HepG2 (cell line): ENCODE data around the gene C16orf86. TPM values are rescaled to one million over a fixed set of nuclear protein-coding genes. Genes with fewer than 3 reads are reported as not detected.

Source experiments
- ATAC-seq: fragments of 200-7000 bp; cut with Tn5 transposase; 3 replicates; pipeline ENCODE4 v1.9.1; 2020; ENCODE audit warnings: mild to moderate bottlenecking, moderate library complexity
- BruUV-seq: library from RNA; stranded (reverse); fragments of 400-500 nt; replicated peaks from 2 replicates; lab custom pipeline; 2021; lab: Mats Ljungman, UMichigan
- CTCF ChIA-PET: fragments of 300-600 bp; formaldehyde crosslinking; extraction: SDS; loops from one replicate; lab custom pipeline; 2021; ENCODE audit warnings: low total read pairs, inconsistent platforms, low intra/inter-chr PET ratio; lab: Yijun Ruan, JAX
- POLR2A ChIA-PET: fragments of 350-600 bp; sonication (Branson Sonifier 250); formaldehyde crosslinking; loops from one replicate; lab custom pipeline; 2020; ENCODE audit warnings: antibody characterized with exemption, inconsistent platforms; lab: Yijun Ruan, JAX
- DNase-seq: peaks from one replicate; pipeline ENCODE4 v3.0.0-alpha.2; 2015; ENCODE audit warnings: low spot score
- FAIRE-seq: peaks from 3 replicates; lab custom pipeline; 2011; peaks lifted over from hg19 to GRCh38; lab: Jason Lieb, UNC
- H2AFZ ChIP-seq: one replicate; pipeline ENCODE4 v1.6.1; 2011; ENCODE audit warnings: low read length, inconsistent platforms
- H3K27ac ChIP-seq: fragments of 300-600 bp; 3 replicates; pipeline ENCODE4 v1.8.0; 2011; ENCODE audit warnings: mixed run types, mild to moderate bottlenecking, mixed read lengths, low read length, inconsistent platforms; ENCODE audit not compliant: insufficient read depth; ENCODE audit errors: extremely low read length
- H3K27me3 ChIP-seq, 2 experiments: fragments of 200-600 bp in 1 of 2; 2 replicates in 1 of 2; 3 replicates in 1 of 2; pipeline versions ENCODE4 v1.6.0 to v1.8.0; 2011; ENCODE audit warnings: low read length in 2 of 2, mild to moderate bottlenecking in 2 of 2, moderate library complexity in 2 of 2, inconsistent platforms in 1 of 2; ENCODE audit not compliant: insufficient read depth in 2 of 2, control insufficient read depth in 1 of 2
- H3K36me3 ChIP-seq, 2 experiments: fragments of 200-600 bp in 1 of 2; replicated peaks in 1 of 2; 2 replicates in 1 of 2; 3 replicates in 1 of 2; pipeline versions ENCODE4 v1.5.1 to v1.8.0; 2011; ENCODE audit warnings: low read length in 2 of 2, inconsistent platforms in 1 of 2; ENCODE audit not compliant: insufficient read depth in 2 of 2, control insufficient read depth in 1 of 2
- H3K4me1 ChIP-seq: 2 replicates; pipeline ENCODE4 v1.5.1; 2012; ENCODE audit warnings: low read length, inconsistent platforms; ENCODE audit not compliant: insufficient read depth
- H3K4me2 ChIP-seq: 2 replicates; pipeline ENCODE4 v1.6.0; 2011; ENCODE audit warnings: low read depth, low read length, inconsistent platforms
- H3K4me3 ChIP-seq, 3 experiments: fragments of 200-600 bp in 1 of 3; sonication (generic), shearing (Covaris generic) in 1 of 3; replicated peaks in 1 of 3; 2 replicates each; pipeline ENCODE4 v1.5.1; 2011 to 2016; ENCODE audit warnings: low read length in 3 of 3, inconsistent platforms in 2 of 3, low read depth in 2 of 3, mild to moderate bottlenecking in 2 of 3, control low read depth in 1 of 3, mixed read lengths in 1 of 3; ENCODE audit not compliant: insufficient read depth in 1 of 3
- H3K79me2 ChIP-seq: one replicate; pipeline ENCODE4 v1.6.1; 2011; ENCODE audit warnings: low read length, inconsistent platforms; ENCODE audit not compliant: insufficient read depth
- H3K9ac ChIP-seq: 2 replicates; pipeline ENCODE4 v1.6.0; 2011; ENCODE audit warnings: mild to moderate bottlenecking, low read depth, low read length, inconsistent platforms; ENCODE audit not compliant: insufficient read depth
- H3K9me3 ChIP-seq: 2 replicates; pipeline ENCODE4 v1.5.1; 2012; ENCODE audit warnings: mild to moderate bottlenecking, low read length
- H4K20me1 ChIP-seq: 2 replicates; pipeline ENCODE4 v1.6.0; 2011; ENCODE audit warnings: inconsistent platforms, mild to moderate bottlenecking, low read length, moderate library complexity; ENCODE audit not compliant: insufficient read depth
- ELK4 ChIP-seq: sonication (generic); formaldehyde crosslinking; IDR thresholded peaks from 2 replicates; pipeline ENCODE4 v1.9.0; 2021; ENCODE audit warnings: missing genetic modification reagents, borderline replicate concordance
- FOXK1 ChIP-seq: sonication (generic); formaldehyde crosslinking; IDR thresholded peaks from 2 replicates; pipeline ENCODE4 v1.4.0; 2020; ENCODE audit warnings: low read depth, missing genetic modification reagents, borderline replicate concordance
- FOXM1 ChIP-seq: sonication (generic); formaldehyde crosslinking; IDR thresholded peaks from 2 replicates; pipeline ENCODE4 v1.5.0; 2020; ENCODE audit warnings: missing genetic modification reagents
- GATAD2A ChIP-seq: IDR thresholded peaks from 2 replicates; pipeline ENCODE4 v1.6.1; 2016
- HNF1B ChIP-seq: sonication (generic); formaldehyde crosslinking; IDR thresholded peaks from 2 replicates; pipeline ENCODE4 v1.5.1; 2020; ENCODE audit warnings: mild to moderate bottlenecking, moderate library complexity, missing genetic modification reagents
- HNRNPK ChIP-seq: fragments of 200-400 bp; formaldehyde crosslinking; IDR thresholded peaks from 2 replicates; pipeline ENCODE4 v1.6.1; 2018; ENCODE audit warnings: low read length, low read depth, moderate library complexity, mild to moderate bottlenecking; ENCODE audit not compliant: poor library complexity, severe bottlenecking
- HOXA3 ChIP-seq: sonication (generic); formaldehyde crosslinking; IDR thresholded peaks from 2 replicates; pipeline ENCODE4 v1.5.0; 2020; ENCODE audit warnings: missing genetic modification reagents
- KLF12 ChIP-seq: sonication (generic); formaldehyde crosslinking; IDR thresholded peaks from 2 replicates; pipeline ENCODE4 v1.4.0; 2020; ENCODE audit warnings: missing genetic modification reagents, borderline replicate concordance
- NFAT5 ChIP-seq: sonication (generic); formaldehyde crosslinking; IDR thresholded peaks from 2 replicates; pipeline ENCODE4 v1.4.0; 2020; ENCODE audit warnings: missing genetic modification reagents
- NFYB ChIP-seq: sonication (generic); formaldehyde crosslinking; IDR thresholded peaks from 2 replicates; pipeline ENCODE4 v1.4.0; 2020; ENCODE audit warnings: missing genetic modification reagents
- PAWR ChIP-seq: sonication (generic); formaldehyde crosslinking; IDR thresholded peaks from 2 replicates; pipeline ENCODE4 v1.4.0; 2020; ENCODE audit warnings: missing genetic modification reagents, mild to moderate bottlenecking, borderline replicate concordance
- ZBTB8A ChIP-seq: sonication (generic); formaldehyde crosslinking; IDR thresholded peaks from 2 replicates; pipeline ENCODE4 v1.4.0; 2020; ENCODE audit warnings: mild to moderate bottlenecking, low read depth, missing genetic modification reagents, borderline replicate concordance
- ZNF761 ChIP-seq: sonication (generic); formaldehyde crosslinking; conservative IDR thresholded peaks from 2 replicates; pipeline ENCODE4 v1.4.0; 2020; ENCODE audit warnings: mild to moderate bottlenecking, missing genetic modification reagents
- ZNF800 ChIP-seq: sonication (generic); formaldehyde crosslinking; IDR thresholded peaks from 2 replicates; pipeline ENCODE4 v1.4.0; 2020; ENCODE audit warnings: missing genetic modification reagents
- WGBS: methylation state at CpG from one replicate; pipeline ENCODE4 v1.1.6; 2017; ENCODE audit warnings: low lambda C conversion rate; 5-methylcytosine and 5-hydroxymethylcytosine counted together
- in situ Hi-C: cut with HindIII; loops from 2 replicates; pipeline ENCODE4 v1.10.0; 2017; ENCODE audit warnings: low pct_unique_long_range_greater_than_20kb; ENCODE audit not compliant: extremely low pct_ligation_motif_present
- intact Hi-C: fragments of 100-400 bp; cut with micrococcal nuclease; formaldehyde crosslinking; loops from one replicate; pipeline ENCODE4 v1.10.0; 2022; ENCODE audit not compliant: unreplicated experiment
- polyA plus RNA-seq, 8 experiments: library from polyadenylated mRNA; depleted of rRNA in 3 of 8; stranded (reverse) in 7 of 8; unstranded in 1 of 8; fragments of >200 nt; fragmentation: Illumina TruSeq in 4 of 8; extraction: Trizol in 4 of 8; gene quantifications; 2 replicates each; pipeline versions ENCODE4 v1.2.1 to v1.2.3, GENCODE V29; 2011 to 2016; ENCODE audit warnings: low read depth in 4 of 8, missing spikeins in 1 of 8, mixed read lengths in 1 of 8; ENCODE audit not compliant: insufficient read depth in 1 of 8
- total RNA-seq, 5 experiments: library from RNA; depleted of rRNA; stranded (reverse); fragments of >200 nt; fragmentation: Illumina TruSeq; extraction: Trizol; gene quantifications; 2 replicates each; pipeline ENCODE4 v1.2.3, GENCODE V29; 2016; ENCODE audit warnings: low read depth in 1 of 5

C16orf86 gene
- total and polyA plus RNA-seq, 2 of the 13 experiments (the other 11 are each of a cell fraction or from before 2014, with no cell fraction given): 1.5 to 3.1 TPM

GRCh38 chr16:67649494-67649931 is 17.1 kb upstream of the C16orf86 start:
- TF ChIP-seq HOXA3 (CRISPR knock-in tag) (peak; percentile 28; the same call in 1 of the 2 replicates), GATAD2A (no peak), PAWR (CRISPR knock-in tag) (no peak), ZNF800 (peak; percentile 57; the same call in 1 of the 2 replicates), ZNF761 (CRISPR knock-in tag) (no peak), HNF1B (0 out of 2 replicates have a peak, but pooled peaks have one; percentile 14), ELK4 (CRISPR knock-in tag) (peak; percentile 37; the same call in 1 of the 2 replicates), NFAT5 (CRISPR knock-in tag) (0 out of 2 replicates have a peak, but pooled peaks have one; percentile 20), ZBTB8A (CRISPR knock-in tag) (no peak), KLF12 (CRISPR knock-in tag) (0 out of 2 replicates have a peak, but pooled peaks have one; percentile 36), HNRNPK (peak; percentile 12), FOXK1 (CRISPR knock-in tag) (no peak), FOXM1 (0 out of 2 replicates have a peak, but pooled peaks have one; percentile 37), NFYB (CRISPR knock-in tag) (no peak)
- 0 out of 3 replicates have a peak, but pooled peaks have one; percentile 1 for ATAC-seq
- no TSS peak for BruUV-seq
- no peak overlapping the region for H2AFZ ChIP-seq
- peak overlapping the region in 1 of 3 experiments; percentile 38; a peak in 1 of 6 replicates for H3K4me3 ChIP-seq
- peaks cover 18 to 84% of the 10 kb centered on the region in 2 experiments for H3K27me3 ChIP-seq
- ChIA-PET CTCF (no interaction called here), POLR2A (interaction anchor here (1.1 kb wide), 1 partner anchor 11 kb away, joined by 3 read pairs; the partner anchor contains the start of gene ACD)
- H3K27ac ChIP-seq: no peak overlapping the region
- H3K4me2 ChIP-seq: peak overlapping the region; percentile 43
- no peak for FAIRE-seq
- peaks cover 11% of the 10 kb centered on the region for H4K20me1 ChIP-seq
- peaks cover 33% of the 10 kb centered on the region for H3K4me1 ChIP-seq
- H3K9me3 ChIP-seq: no peaks in the 10 kb centered on the region
- H3K9ac ChIP-seq: no peak overlapping the region
- in situ Hi-C loops: loop anchor here (5.0 kb wide), 1 partner anchor 102 kb away; no protein-coding TSS in a partner anchor
- WGBS: 40% methylated on average over 33 of the region's 34 CpGs
- DNase-seq: no peak
- intact Hi-C loops: no loop called here
- no peaks in the 10 kb centered on the region for H3K36me3 ChIP-seq
- no peaks in the 10 kb centered on the region for H3K79me2 ChIP-seq
